GM21619 (cell line): ENCODE results near the gene PIGK.

ENCODE experiments used
- ATAC-seq: cut with Tn5 transposase; IDR thresholded peaks from one replicate; pipeline ENCODE4 v1.9.1; 2021; ENCODE audit not compliant: unreplicated experiment

The PIGK gene

GRCh38 chr1:77040826-77041225, 178.4 kb downstream of the PIGK start:
- ATAC-seq, result no peak

GRCh38 chr1:77039739-77040138, 179.5 kb downstream of the PIGK start:
- no peak for ATAC-seq

- ATAC-seq, result no peak
Observed at GRCh38 chr1:77039111-77039510, 180.1 kb downstream of the PIGK start.
